NCI-H748 (cell line): ENCODE results near the gene VEZF1.
A peak's percentile ranks its signal among the peaks of the same experiment; 100 is the strongest.

Experiments used
- DNase-seq: peaks from one replicate; lab custom pipeline; 2025; ENCODE audit not compliant: unreplicated experiment; lab: John Stamatoyannopoulos, UW

The VEZF1 gene

DNA sequence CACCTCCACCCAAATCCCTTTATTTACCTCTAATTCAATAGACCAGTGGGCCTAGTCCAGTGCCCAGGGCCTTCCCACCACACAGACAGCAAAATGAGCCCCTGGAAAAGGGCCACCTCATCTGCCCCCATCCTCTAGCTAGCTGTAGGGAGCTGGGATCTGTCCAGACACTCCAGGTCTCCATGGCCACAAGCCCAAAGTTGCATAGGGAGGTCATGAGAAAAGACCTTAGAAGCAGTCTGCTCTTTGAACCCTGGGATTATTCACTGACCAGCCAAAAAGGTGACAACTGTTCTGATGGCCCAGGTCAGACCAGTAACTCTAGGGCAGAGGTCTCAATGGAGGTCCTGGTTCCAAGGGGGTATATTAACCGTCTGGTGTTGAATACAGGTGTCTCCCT lies 34.8 kb downstream of the VEZF1 start:
- DNase-seq, result no peak

DNA sequence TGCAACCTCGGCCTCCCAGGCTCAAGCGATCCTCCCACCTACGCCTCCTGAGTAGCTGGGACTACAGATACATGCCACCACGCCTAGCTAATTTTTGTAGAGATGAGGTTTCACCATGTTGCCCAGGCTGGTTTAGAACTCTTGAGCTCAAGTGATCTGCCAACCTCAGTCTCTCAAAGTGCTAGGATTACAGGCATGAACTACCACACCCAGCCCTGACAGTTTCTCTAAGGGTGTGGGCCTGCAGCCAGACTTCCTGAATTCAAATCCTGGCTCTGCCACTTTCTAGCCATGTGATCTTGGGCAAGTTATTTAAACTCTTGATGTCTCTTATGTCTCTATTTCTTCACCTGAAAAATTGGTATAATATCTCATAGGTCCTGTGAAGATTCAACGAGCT lies 38.4 kb downstream of the VEZF1 start:
- DNase-seq, result no peak

GRCh38 chr17:57948555-57949420 lies 39.3 kb downstream of the VEZF1 start:
- DNase-seq, result no peak

DNA sequence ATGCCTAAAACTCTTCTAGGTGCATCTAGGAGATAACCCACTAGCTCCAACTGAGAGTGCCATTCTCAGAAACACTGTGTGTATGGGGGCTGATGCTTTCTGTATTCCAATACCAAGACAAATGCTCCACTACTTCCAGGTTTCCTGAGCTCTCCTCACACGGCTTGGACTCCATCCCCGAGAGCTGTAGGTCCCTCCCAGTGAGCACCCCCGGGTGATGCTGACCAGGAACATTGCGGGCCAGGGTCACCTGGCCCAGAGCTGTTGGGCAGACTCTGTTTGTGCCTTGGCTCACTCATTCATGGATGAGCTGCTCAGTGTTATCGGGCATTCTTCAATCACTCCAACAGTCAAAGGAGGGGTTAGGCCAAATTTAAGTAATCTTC lies 39.9 kb downstream of the VEZF1 start:
- DNase-seq, result no peak

DNA sequence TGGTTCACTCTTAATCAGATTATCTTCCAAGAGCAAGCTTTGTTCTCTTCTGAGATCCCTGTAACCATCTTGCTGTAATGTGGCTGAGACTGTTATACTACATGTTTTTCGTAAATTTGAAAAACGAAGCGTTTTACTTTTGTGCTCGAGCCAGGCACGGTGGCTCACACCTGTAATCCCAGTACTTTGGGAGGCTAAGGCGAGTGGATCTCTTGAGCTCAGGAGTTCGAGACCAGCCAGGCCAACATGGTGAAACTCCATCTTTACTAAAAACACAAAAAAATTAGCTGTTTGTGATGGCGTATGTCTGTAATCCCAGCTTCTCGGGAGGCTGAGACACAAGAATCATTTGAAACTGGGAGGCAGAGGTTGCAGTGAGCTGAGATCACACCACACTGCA lies 40.7 kb downstream of the VEZF1 start:
- DNase-seq, result no peak

- DNase-seq, result peak; percentile 54
These were observed 41.2 kb downstream of the VEZF1 start for GRCh38 chr17:57946798-57947358.

DNA sequence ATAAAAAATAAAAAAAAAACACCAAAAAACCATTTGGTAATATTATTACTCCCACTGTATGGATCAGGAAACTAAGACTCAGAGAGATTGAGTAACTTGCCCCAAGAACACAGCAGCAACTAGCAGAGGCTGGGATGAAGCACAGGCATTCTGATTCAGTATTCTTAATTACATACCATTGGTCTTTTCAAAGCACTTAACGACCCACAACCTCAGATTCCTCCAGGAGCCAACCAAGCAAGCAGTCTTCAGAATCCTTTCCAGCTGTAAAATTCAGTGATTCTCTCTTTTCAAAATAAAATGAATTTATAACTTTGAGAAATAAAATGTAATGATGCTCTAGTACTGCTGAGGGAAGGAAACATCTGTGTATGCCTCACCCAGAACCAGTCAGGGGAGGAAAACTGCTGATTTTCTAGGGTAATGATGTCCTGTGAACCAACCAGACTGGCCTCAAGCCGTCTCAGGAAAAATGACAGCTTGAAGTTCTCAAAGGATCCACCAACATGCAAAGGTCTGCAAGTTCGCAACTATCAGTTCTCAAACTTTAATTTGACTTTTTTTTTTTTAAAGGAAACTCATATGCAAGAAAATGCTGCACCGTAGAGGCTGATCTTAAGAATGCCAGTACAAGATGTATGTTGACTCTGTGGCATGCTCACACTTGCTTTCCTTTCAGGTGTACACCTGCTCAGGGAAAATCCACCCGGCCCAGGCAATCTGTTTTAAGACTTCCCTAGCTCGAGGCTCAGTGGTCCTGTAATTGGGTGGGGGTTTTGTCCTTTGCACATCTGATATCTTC lies 41.9 kb downstream of the VEZF1 start:
- no peak for DNase-seq

- DNase-seq, result no peak
These were observed 43.1 kb downstream of the VEZF1 start for GRCh38 chr17:57944908-57945307.

DNA sequence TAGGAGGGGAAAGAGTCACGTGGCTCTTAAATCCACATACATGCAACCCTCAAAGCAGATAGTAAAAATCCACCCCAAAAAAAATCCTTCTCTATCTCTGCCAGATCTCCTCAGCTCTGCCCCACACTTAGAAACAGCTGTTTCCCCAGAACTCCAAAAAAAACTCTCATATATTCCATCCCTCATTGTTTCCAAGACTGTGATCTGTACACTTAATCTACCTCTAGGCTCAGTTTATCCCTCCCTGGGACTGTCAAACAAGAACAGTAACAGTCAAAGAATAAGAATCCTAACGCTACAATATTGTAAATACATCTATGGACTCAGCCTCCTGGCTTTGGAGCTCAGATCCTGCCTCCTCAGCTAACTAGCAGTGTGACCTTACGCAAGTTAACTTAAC lies 44.4 kb downstream of the VEZF1 start:
- no peak for DNase-seq

DNA sequence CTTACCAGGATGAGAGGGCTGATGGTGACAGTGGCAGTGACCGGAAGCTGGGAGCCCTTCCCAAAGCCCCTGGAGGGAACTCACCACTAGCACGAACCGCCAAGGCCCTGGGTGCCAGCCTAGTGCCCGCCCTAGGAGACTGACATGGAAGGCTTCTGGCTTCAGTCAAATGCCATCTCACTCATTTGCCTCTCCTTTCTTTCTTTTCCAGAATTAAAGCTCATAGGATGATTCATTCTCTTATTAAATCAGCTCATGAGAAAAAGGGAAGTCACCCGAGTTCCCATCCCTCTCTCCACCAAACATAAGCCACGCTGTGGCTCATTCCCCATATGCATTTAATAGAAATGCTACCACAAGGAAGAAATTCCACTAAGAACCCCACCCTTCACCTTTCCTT lies 44.9 kb downstream of the VEZF1 start:
- no peak for DNase-seq

- DNase-seq, result no peak
These were observed 46.4 kb downstream of the VEZF1 start for GRCh38 chr17:57941384-57942370.

DNA sequence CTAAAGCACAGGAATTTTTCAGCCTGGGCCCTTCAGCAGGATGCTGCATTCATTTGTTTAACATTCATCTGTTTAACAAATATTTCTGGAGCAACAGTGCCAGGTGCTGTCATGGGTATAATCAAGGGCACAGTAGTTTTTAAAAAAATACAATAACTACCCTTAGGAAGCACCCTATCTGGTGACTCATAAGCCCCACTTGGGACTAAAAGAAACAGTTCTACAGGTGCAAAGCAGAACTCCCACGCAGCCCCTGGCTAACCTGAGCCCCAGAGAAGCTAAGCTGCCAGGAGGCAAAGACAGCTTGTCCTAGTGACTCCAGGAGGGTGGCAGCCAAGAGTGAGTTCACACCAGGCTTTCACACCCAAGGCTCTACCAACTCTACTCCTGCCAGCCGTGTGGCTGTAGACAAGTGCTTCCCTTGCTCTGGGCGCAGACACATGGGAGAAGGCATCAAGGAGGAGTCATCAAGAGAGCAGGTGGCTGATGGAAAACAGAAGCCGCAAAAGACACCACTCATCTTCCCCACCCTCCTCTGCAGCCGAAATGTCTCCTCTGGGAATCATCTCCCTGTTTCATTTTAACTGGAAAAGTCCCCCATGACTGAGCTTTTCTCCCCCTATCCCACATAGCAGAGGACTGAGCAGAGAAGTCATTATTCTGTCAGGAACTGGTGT lies 47.3 kb downstream of the VEZF1 start:
- DNase-seq, result peak; percentile 32

- DNase-seq, result peak; percentile 54
These were observed 47.8 kb downstream of the VEZF1 start for GRCh38 chr17:57940231-57940630.

GRCh38 chr17:57939797-57940196 lies 48.3 kb downstream of the VEZF1 start:
- peak; percentile 67 for DNase-seq

GRCh38 chr17:57938061-57938502 lies 50.0 kb downstream of the VEZF1 start:
- peak; percentile 39 for DNase-seq

- DNase-seq, result no peak
These were observed 50.6 kb downstream of the VEZF1 start for GRCh38 chr17:57937492-57937891.

- DNase-seq, result peak; percentile 91
These were observed 51.9 kb downstream of the VEZF1 start for GRCh38 chr17:57935833-57936807.

GRCh38 chr17:57931488-57932137 lies 56.4 kb downstream of the VEZF1 start:
- no peak for DNase-seq
